ENCODE data around the gene CNOT3. TPM values are rescaled to one million over a fixed set of nuclear protein-coding genes. Genes with fewer than 3 reads are reported as not detected.

CNOT3 gene
- polyA plus RNA-seq, 1 of the 3 experiments (the other 2 are of a cell fraction), result 14.2 TPM

- CTCF ChIA-PET, result no interaction called here
- Histone ChIP-seq H3K9me2 (no peaks in the 10 kb centered on the region), H3K9ac (no peak overlapping the region), H3K4me3 (ENCODE audit: low read depth in 2 of 2, low read length in 1 of 2) (no peak overlapping the region), H3K9me3 (no peaks in the 10 kb centered on the region), H4K20me1 (ENCODE audit: insufficient read depth) (no peaks in the 10 kb centered on the region), H3K4me1 (ENCODE audit: control insufficient read depth in 1 of 2, insufficient read depth in 2 of 2, low read depth in 1 of 2, low read length in 1 of 2) (peaks cover 0 to 6% of the 10 kb centered on the region in 2 experiments; a peak in 1 of 4 replicates), H3K79me2 (ENCODE audit: insufficient read depth) (peaks cover 20% of the 10 kb centered on the region), H3F3A (replicated peaks; ENCODE audit: insufficient read depth) (no peaks in the 10 kb centered on the region), H3K36me3 (replicated peaks in 1 of 2; ENCODE audit: control insufficient read depth in 1 of 2, insufficient read depth in 2 of 2, low read length in 1 of 2) (peaks cover 18 to 53% of the 10 kb centered on the region in 2 experiments), H3K27me3 (ENCODE audit: insufficient read depth) (no peaks in the 10 kb centered on the region), H2AFZ (ENCODE audit: low read depth) (no peak overlapping the region), H3K27ac (ENCODE audit: low read depth in 2 of 2, low read length in 1 of 2) (no peak overlapping the region), H3K4me2 (no peak overlapping the region)
- POLR2A ChIA-PET, result no interaction called here
- WGBS (ENCODE audit: low lambda C conversion rate), result 94% methylated on average over 8 of the region's 10 CpGs
- TF ChIP-seq, protein P1, sequence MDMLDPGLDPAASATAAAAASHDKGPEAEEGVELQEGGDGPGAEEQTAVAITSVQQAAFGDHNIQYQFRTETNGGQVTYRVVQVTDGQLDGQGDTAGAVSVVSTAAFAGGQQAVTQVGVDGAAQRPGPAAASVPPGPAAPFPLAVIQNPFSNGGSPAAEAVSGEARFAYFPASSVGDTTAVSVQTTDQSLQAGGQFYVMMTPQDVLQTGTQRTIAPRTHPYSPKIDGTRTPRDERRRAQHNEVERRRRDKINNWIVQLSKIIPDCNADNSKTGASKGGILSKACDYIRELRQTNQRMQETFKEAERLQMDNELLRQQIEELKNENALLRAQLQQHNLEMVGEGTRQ (IDR thresholded peaks at IDR 0.05; ENCODE audit: borderline replicate concordance, low read depth, low read length), result no peak
- TF ChIP-seq TAF1 (IDR thresholded peaks at IDR 0.05; ENCODE audit: borderline replicate concordance, low read depth, low read length), result no peak
- DNase-seq, result no peak
Observed at GRCh38 chr19:54121259-54121658, 16.3 kb upstream of the CNOT3 start.

- Histone ChIP-seq H3K27me3 (ENCODE audit: insufficient read depth) (no peaks in the 10 kb centered on the region), H3K79me2 (ENCODE audit: insufficient read depth) (no peaks in the 10 kb centered on the region), H3K9me2 (no peaks in the 10 kb centered on the region), H3K9me3 (no peaks in the 10 kb centered on the region), H3F3A (replicated peaks; ENCODE audit: insufficient read depth) (no peaks in the 10 kb centered on the region), H3K4me2 (no peak overlapping the region), H3K4me3 (ENCODE audit: low read depth in 2 of 2, low read length in 1 of 2) (no peak overlapping the region), H3K9ac (no peak overlapping the region), H4K20me1 (ENCODE audit: insufficient read depth) (no peaks in the 10 kb centered on the region), H2AFZ (ENCODE audit: low read depth) (no peak overlapping the region), H3K4me1 (ENCODE audit: control insufficient read depth in 1 of 2, insufficient read depth in 2 of 2, low read depth in 1 of 2, low read length in 1 of 2) (no peaks in the 10 kb centered on the region), H3K27ac (ENCODE audit: low read depth in 2 of 2, low read length in 1 of 2) (no peak overlapping the region), H3K36me3 (replicated peaks in 1 of 2; ENCODE audit: control insufficient read depth in 1 of 2, insufficient read depth in 2 of 2, low read length in 1 of 2) (peaks cover 12 to 69% of the 10 kb centered on the region in 2 experiments)
- ChIA-PET CTCF (interaction anchor here (1.2 kb wide), 1 partner anchor 330 kb away, joined by 3 read pairs; no protein-coding TSS in a partner anchor), POLR2A (no interaction called here)
- TF ChIP-seq ZBTB33 (IDR thresholded peaks at IDR 0.05; ENCODE audit: borderline replicate concordance, low read depth), result no peak
- no peak for TF ChIP-seq TAF1 (IDR thresholded peaks at IDR 0.05; ENCODE audit: borderline replicate concordance, low read depth, low read length)
- no peak for TF ChIP-seq YY1 (IDR thresholded peaks at IDR 0.05; ENCODE audit: low read depth)
- no peak for TF ChIP-seq RXRA (IDR thresholded peaks at IDR 0.05; ENCODE audit: borderline replicate concordance, low read depth)
- TF ChIP-seq REST (IDR thresholded peaks at IDR 0.05; ENCODE audit: low read depth, low read length), result no peak
- WGBS (ENCODE audit: low lambda C conversion rate), result 98% methylated on average over 12 of the region's 17 CpGs
- DNase-seq, result no peak
Observed at GRCh38 chr19:54123682-54124081, 13.9 kb upstream of the CNOT3 start.
